Measurements from ENCODE around the gene LDLRAD3. TPM values are rescaled to one million over a fixed set of nuclear protein-coding genes. Genes with fewer than 3 reads are reported as not detected.

LDLRAD3 gene
- total and polyA plus RNA-seq, 10 donors, result 1.5 to 9.6 (median 8.1) TPM

- 82 to 93% (median 91%) methylated on average over 11 of the region's 11 CpGs for WGBS, 5 donors
- Histone ChIP-seq H3K4me1 (no peaks in the 10 kb centered on the region), H3K9me3 (peaks cover 0 to 17% (median 5%) of the 10 kb centered on the region in 8 donors), H3K27ac (no peak overlapping the region), H3K4me3 (no peak overlapping the region), H3K36me3 (peaks cover 0 to 9% (median 0%) of the 10 kb centered on the region in 6 donors), H3K27me3 (replicated peaks in 1 of 7) (no peaks in the 10 kb centered on the region)
- DNase-seq, result no peak
- intact Hi-C loops (cut with DNase I; ENCODE audit: low total_unique reads), result no loop called here
- TF ChIP-seq POLR2A (IDR thresholded peaks at IDR 0.05) (no peak), CTCF (IDR thresholded peaks at IDR 0.05 in 8 of 11, conservative IDR thresholded peaks at IDR 0.05 in 3 of 11) (no peak), POLR2AphosphoS5 (IDR thresholded peaks at IDR 0.05) (no peak)
Observed at GRCh38 chr11:36081274-36081945, 137.5 kb downstream of the LDLRAD3 start.

- intact Hi-C loops (cut with DNase I; ENCODE audit: low total_unique reads), result no loop called here
- TF ChIP-seq POLR2A (IDR thresholded peaks at IDR 0.05) (no peak), CTCF (IDR thresholded peaks at IDR 0.05 in 8 of 11, conservative IDR thresholded peaks at IDR 0.05 in 3 of 11) (no peak), POLR2AphosphoS5 (IDR thresholded peaks at IDR 0.05) (no peak)
- WGBS, 5 donors, result 79 to 95% (median 92%) methylated on average over 6 of the region's 6 CpGs
Observed at GRCh38 chr11:36086366-36086765, 142.5 kb downstream of the LDLRAD3 start.

GRCh38 chr11:36088266-36088972 lies 144.6 kb downstream of the LDLRAD3 start:
- Histone ChIP-seq H3K27ac (no peak overlapping the region), H3K4me1 (peaks cover 0 to 12% (median 4%) of the 10 kb centered on the region in 6 donors), H3K27me3 (replicated peaks in 1 of 7) (peaks cover 0 to 18% (median 0%) of the 10 kb centered on the region in 7 donors), H3K9me3 (peaks cover 0 to 18% (median 7%) of the 10 kb centered on the region in 8 donors), H3K36me3 (no peaks in the 10 kb centered on the region), H3K4me3 (no peak overlapping the region)
- no peak for DNase-seq
- intact Hi-C loops (cut with DNase I; ENCODE audit: low total_unique reads), result no loop called here
- TF ChIP-seq POLR2A (IDR thresholded peaks at IDR 0.05) (no peak), POLR2AphosphoS5 (IDR thresholded peaks at IDR 0.05) (no peak), CTCF (IDR thresholded peaks at IDR 0.05 in 8 of 11, conservative IDR thresholded peaks at IDR 0.05 in 3 of 11) (no peak)
- WGBS, 5 donors, result 65 to 77% (median 73%) methylated on average over 6 of the region's 6 CpGs

More at GRCh38 chr11:36086366-36086765, 142.5 kb downstream of the LDLRAD3 start:
- no peak overlapping the region for H3K4me3 ChIP-seq
- peaks cover 0 to 17% (median 5%) of the 10 kb centered on the region in 8 donors for H3K9me3 ChIP-seq
- no peak for DNase-seq
- H3K4me1 ChIP-seq, result peaks cover 0 to 10% (median 2%) of the 10 kb centered on the region in 6 donors
- peaks cover 0 to 9% (median 0%) of the 10 kb centered on the region in 6 donors for H3K36me3 ChIP-seq
- H3K27ac ChIP-seq, result no peak overlapping the region
- H3K27me3 ChIP-seq (replicated peaks in 1 of 7), result peaks cover 0 to 11% (median 0%) of the 10 kb centered on the region in 7 donors

GRCh38 chr11:36089920-36090319 lies 146.1 kb downstream of the LDLRAD3 start:
- Histone ChIP-seq H3K4me1 (peaks cover 0 to 12% (median 4%) of the 10 kb centered on the region in 6 donors), H3K27me3 (replicated peaks in 1 of 7) (peaks cover 0 to 24% (median 0%) of the 10 kb centered on the region in 7 donors), H3K4me3 (no peak overlapping the region), H3K9me3 (peaks cover 0 to 18% (median 12%) of the 10 kb centered on the region in 8 donors), H3K36me3 (no peaks in the 10 kb centered on the region), H3K27ac (no peak overlapping the region)
- DNase-seq, result no peak
- TF ChIP-seq CTCF (IDR thresholded peaks at IDR 0.05 in 8 of 11, conservative IDR thresholded peaks at IDR 0.05 in 3 of 11) (no peak), POLR2A (IDR thresholded peaks at IDR 0.05) (no peak), POLR2AphosphoS5 (IDR thresholded peaks at IDR 0.05) (no peak)
- intact Hi-C loops (cut with DNase I; ENCODE audit: low total_unique reads), result no loop called here

Data from spleen (tissue), 11 donors.